ENCODE results near the gene MYO1G.

MYO1G gene

GRCh38 chr7:44966731-44967538 lies 11.9 kb downstream of the MYO1G start:
- no peak for DNase-seq (ENCODE audit: low spot score)

GRCh38 chr7:44965937-44966730 lies 12.7 kb downstream of the MYO1G start:
- DNase-seq (ENCODE audit: low spot score): no peak

GRCh38 chr7:44965441-44965903 lies 13.3 kb downstream of the MYO1G start:
- DNase-seq (ENCODE audit: low spot score): no peak

- DNase-seq (ENCODE audit: low spot score): no peak
Measured at GRCh38 chr7:44964831-44965440, 13.9 kb downstream of the MYO1G start.

GRCh38 chr7:44964384-44964830 lies 14.4 kb downstream of the MYO1G start:
- DNase-seq (ENCODE audit: low spot score): no peak

GRCh38 chr7:44963364-44964290 lies 15.2 kb downstream of the MYO1G start:
- no peak for DNase-seq (ENCODE audit: low spot score)

- DNase-seq (ENCODE audit: low spot score): no peak
Measured at GRCh38 chr7:44962483-44963251, 16.1 kb downstream of the MYO1G start.

GRCh38 chr7:44961844-44962482 lies 16.9 kb downstream of the MYO1G start:
- no peak for DNase-seq (ENCODE audit: low spot score)

- no peak for DNase-seq (ENCODE audit: low spot score)
Measured at GRCh38 chr7:44960011-44960580, 18.7 kb downstream of the MYO1G start.

GRCh38 chr7:44959433-44959951 lies 19.3 kb downstream of the MYO1G start:
- no peak for DNase-seq (ENCODE audit: low spot score)

- no peak for DNase-seq (ENCODE audit: low spot score)
Measured at GRCh38 chr7:44958645-44959344, 20.0 kb downstream of the MYO1G start.

- DNase-seq (ENCODE audit: low spot score): no peak
Measured at GRCh38 chr7:44956157-44956766, 22.6 kb downstream of the MYO1G start.

GRCh38 chr7:44955733-44956132 lies 23.1 kb downstream of the MYO1G start:
- no peak for DNase-seq (ENCODE audit: low spot score)

GRCh38 chr7:44953156-44953555 lies 25.7 kb downstream of the MYO1G start:
- DNase-seq (ENCODE audit: low spot score): no peak

- DNase-seq (ENCODE audit: low spot score): no peak
Measured at GRCh38 chr7:44949303-44949702, 29.5 kb downstream of the MYO1G start.

GRCh38 chr7:44945479-44945878 lies 33.3 kb downstream of the MYO1G start:
- DNase-seq (ENCODE audit: low spot score): no peak

GRCh38 chr7:44944821-44945220 lies 34.0 kb downstream of the MYO1G start:
- no peak for DNase-seq (ENCODE audit: low spot score)

GRCh38 chr7:44943631-44944030 lies 35.2 kb downstream of the MYO1G start:
- DNase-seq (ENCODE audit: low spot score): no peak

- DNase-seq (ENCODE audit: low spot score): no peak
Measured at GRCh38 chr7:44937426-44937825, 41.4 kb downstream of the MYO1G start.
